HG02588 (cell line): ENCODE results near the gene RUSF1.

ENCODE experiments used
- ATAC-seq: cut with Tn5 transposase; IDR thresholded peaks from one replicate; pipeline ENCODE4 v1.9.1; 2021; ENCODE audit warnings: mild to moderate bottlenecking, moderate library complexity; ENCODE audit not compliant: unreplicated experiment

Gene RUSF1

DNA sequence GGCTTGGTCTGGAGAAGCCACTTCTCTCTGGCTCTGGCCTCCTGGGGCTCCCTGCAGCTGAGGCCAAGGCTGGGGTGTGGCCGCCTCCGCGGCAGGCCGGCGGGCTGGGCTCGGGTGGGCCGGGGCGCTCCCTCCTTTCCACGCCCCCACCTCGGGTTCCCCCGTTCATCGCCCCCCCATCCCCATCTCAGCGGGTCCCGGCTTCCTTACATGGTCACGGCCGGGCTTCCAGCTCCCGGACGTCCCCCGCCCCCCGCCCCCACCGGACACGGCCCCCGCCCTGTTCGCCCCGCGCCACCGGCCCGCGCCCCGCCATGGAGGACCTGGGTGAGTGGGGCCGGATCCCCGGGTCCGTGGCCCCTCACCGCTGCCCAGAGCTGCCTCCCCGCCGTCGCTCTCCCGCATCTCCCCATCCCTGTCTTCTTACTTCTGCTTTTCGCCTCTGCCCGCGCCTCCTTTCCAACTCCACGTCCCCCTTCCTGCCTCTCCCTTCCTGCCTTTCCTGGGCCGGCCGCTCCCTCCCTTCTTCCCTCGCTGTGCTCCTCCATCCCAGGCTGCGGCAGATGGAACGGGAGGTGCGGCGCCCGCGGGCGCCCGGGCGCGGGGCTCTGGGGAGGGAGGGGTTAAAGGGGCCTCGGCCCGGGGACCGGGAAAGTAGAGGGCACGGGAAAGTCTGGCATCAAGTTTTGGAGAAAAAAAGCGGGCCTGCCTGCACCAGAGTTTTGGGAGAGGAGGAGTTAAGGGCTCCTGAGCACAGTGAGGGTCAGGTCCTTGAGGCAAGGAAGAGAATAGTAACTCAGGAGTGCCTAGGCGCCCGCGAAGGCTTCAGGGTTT lies 36.1 kb downstream of the RUSF1 start, which contains the start of gene TGFB1I1:
TSS of gene TGFB1I1 (plus strand) at position 278 of the 834 bp plus-strand sequence. CDS start at position 315, 37 bp downstream.
- ATAC-seq: no peak

GRCh38 chr16:31471241-31471874 lies 36.8 kb downstream of the RUSF1 start:
- no peak for ATAC-seq

- ATAC-seq: no peak
Observed at GRCh38 chr16:31470615-31471014, 37.6 kb downstream of the RUSF1 start.

- ATAC-seq: no peak
Observed at GRCh38 chr16:31467858-31468257, 40.3 kb downstream of the RUSF1 start.

DNA sequence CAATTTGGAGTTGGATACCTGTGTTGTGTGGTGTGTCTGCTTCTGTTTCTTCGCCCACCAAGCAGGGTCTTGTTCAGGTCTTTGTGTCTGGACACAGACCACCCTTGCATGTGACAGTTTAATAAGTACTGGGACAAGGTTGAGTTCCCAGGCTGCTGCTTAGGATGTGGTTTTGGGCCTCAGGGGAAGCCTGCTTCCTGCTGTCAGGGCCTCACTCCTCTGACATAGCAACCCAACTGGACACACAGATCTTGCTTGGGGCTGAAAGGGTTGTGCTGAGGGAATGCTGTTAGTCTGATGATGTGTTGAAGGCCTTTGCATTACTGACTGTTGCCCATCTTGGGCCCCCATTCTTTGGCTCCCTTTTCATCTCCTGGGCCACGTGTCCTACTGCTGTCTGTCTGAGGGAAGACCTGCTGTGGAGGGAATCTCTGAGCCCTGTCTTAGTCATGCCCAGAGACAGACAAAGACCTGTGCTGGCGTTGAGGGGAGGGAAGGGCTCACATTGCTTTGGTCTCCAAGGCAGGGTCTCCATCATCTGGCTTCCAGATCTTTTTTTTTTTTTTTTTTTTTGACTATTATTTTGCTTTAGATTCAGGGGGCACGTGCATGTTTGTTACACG lies 40.9 kb downstream of the RUSF1 start:
- ATAC-seq: no peak

GRCh38 chr16:31466381-31466841 lies 41.8 kb downstream of the RUSF1 start:
- no peak for ATAC-seq

DNA sequence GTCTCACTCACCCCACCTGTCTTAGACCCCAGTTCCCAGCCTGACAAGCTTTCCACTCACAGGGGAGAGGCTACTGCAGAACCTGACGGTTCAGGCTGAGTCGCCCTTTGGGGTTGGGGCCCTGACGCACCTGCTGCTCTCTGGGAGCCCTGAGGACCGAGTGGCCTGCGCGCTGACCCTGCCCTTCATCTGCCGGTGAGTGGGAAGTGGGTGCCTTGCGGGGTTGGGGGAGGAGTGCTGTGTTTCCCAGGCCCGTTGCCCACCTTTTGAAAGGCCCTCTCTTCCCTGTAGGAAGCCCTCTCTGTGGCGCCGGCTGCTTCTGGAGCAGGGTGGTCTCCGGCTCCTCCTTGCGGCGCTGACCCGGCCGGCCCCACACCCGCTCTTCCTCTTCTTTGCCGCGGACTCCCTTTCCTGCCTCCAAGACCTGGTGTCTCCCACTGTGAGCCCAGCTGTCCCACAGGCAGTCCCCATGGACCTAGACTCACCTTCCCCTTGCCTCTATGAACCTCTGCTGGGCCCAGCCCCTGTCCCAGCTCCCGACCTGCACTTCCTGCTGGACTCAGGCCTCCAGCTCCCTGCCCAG lies 42.3 kb downstream of the RUSF1 start:
- ATAC-seq: no peak

DNA sequence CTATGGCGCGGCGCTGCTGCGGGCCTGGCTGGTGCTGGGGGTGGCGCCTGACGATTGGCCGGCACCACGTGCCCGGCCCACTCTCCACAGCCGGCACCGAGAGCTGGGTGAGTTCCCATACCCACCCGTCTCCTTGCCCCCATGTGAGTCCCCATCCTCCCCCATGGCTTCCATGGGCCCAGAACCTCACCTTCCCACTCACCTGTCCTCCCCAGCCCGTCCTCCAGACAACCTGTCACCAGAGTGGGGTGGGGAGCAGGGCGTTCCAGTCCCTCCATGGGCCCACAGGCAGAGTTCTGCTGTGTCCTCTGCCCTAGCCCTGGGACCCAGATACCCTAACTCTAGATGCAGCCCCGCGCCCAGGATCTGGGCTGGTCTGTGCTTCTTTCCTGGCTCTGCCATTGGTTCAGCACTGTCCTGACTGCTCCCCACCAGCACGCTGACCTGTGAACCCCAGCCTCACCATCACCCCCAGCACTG lies 43.4 kb downstream of the RUSF1 start:
- ATAC-seq: no peak

- ATAC-seq: no peak
Observed at GRCh38 chr16:31464348-31464769, 43.8 kb downstream of the RUSF1 start.

DNA sequence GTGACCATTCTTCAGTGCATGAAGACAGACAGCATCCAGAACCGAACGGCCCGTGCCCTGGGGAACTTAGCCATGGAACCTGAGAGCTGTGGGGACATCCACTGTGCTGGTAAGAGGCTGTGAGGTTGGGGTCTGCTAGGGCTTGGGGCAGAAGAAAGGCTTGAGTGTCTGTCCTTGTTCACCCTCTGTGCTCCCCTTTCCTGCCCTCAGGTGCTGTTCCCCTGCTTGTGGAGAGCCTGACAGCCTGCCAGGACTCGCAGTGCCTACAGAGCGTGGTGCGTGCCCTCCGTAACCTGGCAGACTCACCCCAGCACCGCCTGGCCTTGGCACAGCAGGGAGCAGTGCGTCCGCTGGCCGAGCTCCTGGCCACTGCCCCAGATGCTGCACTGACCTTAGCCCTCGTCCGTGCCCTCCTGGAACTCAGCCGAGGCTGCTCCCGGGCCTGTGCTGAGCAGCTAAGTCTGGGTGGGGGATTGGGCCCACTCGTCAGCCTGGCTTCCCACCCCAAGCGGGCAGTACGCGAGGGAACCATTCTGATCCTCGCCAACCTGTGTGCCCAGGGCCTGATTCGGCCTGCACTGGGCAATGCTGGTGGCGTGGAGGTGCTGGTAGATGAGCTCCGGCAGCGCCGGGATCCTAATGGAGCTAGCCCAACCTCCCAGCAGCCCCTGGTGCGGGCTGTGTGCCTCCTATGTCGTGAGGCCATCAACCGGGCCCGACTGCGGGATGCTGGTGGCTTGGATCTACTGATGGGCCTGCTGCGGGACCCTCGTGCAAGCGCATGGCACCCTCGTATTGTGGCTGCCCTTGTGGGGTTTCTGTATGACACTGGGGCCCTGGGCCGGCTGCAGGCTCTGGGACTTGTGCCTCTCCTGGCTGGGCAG lies 46.0 kb downstream of the RUSF1 start:
- ATAC-seq: no peak

- ATAC-seq: no peak
Observed at GRCh38 chr16:31461201-31461920, 46.8 kb downstream of the RUSF1 start.

- no peak for ATAC-seq
Observed at GRCh38 chr16:31460582-31461002, 47.6 kb downstream of the RUSF1 start.

- peak; percentile 68 for ATAC-seq
Observed at GRCh38 chr16:31459687-31460581, 48.3 kb downstream of the RUSF1 start.

DNA sequence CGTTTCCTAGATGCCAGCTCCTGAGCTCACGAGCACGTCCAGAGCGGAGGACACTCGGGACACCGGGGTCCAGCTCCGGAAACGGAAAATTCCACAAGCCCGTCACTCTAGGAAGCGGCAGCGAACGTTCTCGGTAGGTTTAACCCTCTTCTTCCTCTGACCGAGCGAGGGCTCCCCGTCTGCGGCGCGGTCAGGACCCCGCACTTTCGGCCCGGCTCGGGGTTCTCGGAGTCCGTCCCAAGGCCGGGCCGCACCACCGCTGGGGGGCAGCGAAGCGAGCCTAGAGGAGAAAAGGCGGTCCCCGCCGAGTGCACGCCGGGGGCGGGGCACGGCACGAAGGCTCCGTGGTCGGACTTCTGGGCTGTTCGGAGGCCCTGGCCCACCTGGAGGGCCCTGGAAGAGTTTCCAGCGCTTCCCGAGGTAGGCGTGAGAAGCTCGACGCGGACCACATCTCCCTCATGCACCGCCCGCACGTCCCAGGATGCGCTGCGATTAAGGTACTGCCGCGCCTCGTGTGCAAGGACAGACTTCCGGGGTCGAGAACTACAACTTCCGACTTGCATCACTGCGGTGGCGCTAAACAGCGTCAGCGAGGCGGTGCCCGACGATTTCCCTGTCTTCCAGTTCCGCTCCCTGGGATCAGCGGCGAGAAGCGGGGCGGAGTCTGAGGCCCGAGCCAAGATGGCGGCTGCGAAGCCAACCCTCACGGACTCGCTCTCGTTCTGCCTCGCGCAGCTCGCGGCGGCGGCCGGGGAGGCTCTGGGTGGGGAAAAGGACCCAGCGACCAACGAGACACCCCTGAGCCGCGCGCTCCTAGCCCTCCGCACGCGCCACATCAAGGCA lies 49.1 kb downstream of the RUSF1 start, which contains the start of gene ARMC5:
TSS of gene ARMC5 (plus strand) at position 658 of the 843 bp plus-strand sequence. CDS start at position 682, 24 bp downstream.
- peak; percentile 70 for ATAC-seq

DNA sequence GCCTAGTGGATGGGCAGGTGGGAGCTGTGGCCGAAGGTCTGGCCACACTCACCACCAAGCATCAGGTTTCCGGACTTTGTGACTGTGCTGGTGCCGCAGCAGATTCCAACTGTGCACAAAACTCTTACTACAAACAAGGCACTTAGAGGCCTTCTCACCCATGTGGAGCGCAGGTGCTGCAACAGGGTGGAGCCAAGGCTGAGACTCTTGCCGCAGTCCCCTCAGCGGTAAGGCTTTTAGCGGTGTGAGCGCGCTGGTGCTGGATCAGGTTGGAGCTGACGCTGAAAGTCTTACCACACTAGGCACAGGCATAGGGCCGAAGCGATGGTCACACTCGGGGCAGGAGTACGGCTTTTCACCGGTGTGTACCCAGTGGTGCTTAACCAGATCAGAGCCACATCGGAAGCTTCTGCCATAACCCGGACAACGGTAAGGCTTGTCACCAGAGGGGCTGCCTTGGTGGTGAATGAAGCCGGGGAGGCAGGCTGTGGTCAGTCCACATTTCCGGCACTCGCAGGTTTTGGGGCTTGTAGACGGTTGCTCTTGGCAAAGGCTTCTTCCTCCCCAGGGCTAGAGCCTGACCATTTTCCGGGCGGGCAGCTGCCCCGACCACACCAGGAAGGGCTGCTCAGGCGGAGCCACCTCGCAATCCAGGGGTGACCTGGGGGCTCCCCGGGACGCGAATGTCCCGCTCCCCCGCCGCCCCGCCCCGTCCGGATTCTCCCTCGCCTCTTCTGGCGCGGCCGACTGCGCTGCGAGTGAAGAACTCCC lies 49.9 kb downstream of the RUSF1 start:
- ATAC-seq: peak; percentile 3

DNA sequence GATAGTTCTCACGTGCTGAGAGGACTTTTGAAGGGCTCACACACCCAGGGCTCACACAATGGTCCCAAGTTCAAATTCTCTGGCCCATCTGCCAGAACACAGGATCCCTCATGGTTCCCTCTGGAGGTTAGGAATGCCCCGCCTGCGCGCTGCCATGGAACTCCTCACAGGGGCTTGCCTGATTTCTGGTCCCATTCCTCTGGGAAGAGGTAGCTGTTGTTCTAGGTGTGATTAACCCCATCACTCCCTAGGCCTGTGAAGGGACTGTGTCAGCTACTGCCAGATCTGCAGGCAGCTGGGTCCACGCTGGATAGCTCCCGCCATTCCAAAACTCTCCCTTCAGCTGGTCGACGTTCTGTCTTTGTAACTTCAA lies 51.2 kb downstream of the RUSF1 start:
- no peak for ATAC-seq
